Brain microvascular endothelial cell (primary cell): ENCODE results near the gene OPRL1.

Experiments
- DNase-seq: peaks from one replicate; pipeline ENCODE4 v3.0.0-alpha.2; 2020
- H3K27ac ChIP-seq: fragments of 250-450 bp; sonication (Bioruptor Pico); 2 replicates; pipeline ENCODE4 v1.5.1; 2020; ENCODE audit warnings: mild to moderate bottlenecking, moderate library complexity
- H3K27me3 ChIP-seq: fragments of 250-450 bp; sonication (Bioruptor Pico); replicated peaks from 2 replicates; pipeline ENCODE4 v1.5.1; 2020; ENCODE audit warnings: mild to moderate bottlenecking
- H3K36me3 ChIP-seq: fragments of 250-450 bp; sonication (Bioruptor Pico); replicated peaks from 2 replicates; pipeline ENCODE4 v1.5.1; 2020; ENCODE audit warnings: mild to moderate bottlenecking
- H3K4me3 ChIP-seq: 2 replicates; pipeline ENCODE4 v1.5.1; 2011; ENCODE audit warnings: low read depth, mild to moderate bottlenecking, control low read depth, low read length, moderate library complexity
- CTCF ChIP-seq: IDR thresholded peaks from 2 replicates; pipeline ENCODE4 v1.5.1; 2011; ENCODE audit warnings: low read depth, mild to moderate bottlenecking, moderate library complexity, low read length, control low read depth, inconsistent platforms; ENCODE audit errors: missing control alignments
- in situ Hi-C: cut with HindIII; loops from 2 replicates; pipeline ENCODE4 v1.10.0; 2017; ENCODE audit warnings: low sequenced_read_pairs, low pct_ligation_motif_present

OPRL1 gene

GRCh38 chr20:64051033-64051452 is 28.8 kb upstream of the OPRL1 start:
- in situ Hi-C loops = no loop called here
- H3K4me3 ChIP-seq = no peak overlapping the region
- H3K36me3 ChIP-seq = no peaks in the 10 kb centered on the region
- no peak overlapping the region for H3K27ac ChIP-seq
- no peak for TF ChIP-seq CTCF
- peaks cover 18% of the 10 kb centered on the region for H3K27me3 ChIP-seq
- no peak for DNase-seq

DNA sequence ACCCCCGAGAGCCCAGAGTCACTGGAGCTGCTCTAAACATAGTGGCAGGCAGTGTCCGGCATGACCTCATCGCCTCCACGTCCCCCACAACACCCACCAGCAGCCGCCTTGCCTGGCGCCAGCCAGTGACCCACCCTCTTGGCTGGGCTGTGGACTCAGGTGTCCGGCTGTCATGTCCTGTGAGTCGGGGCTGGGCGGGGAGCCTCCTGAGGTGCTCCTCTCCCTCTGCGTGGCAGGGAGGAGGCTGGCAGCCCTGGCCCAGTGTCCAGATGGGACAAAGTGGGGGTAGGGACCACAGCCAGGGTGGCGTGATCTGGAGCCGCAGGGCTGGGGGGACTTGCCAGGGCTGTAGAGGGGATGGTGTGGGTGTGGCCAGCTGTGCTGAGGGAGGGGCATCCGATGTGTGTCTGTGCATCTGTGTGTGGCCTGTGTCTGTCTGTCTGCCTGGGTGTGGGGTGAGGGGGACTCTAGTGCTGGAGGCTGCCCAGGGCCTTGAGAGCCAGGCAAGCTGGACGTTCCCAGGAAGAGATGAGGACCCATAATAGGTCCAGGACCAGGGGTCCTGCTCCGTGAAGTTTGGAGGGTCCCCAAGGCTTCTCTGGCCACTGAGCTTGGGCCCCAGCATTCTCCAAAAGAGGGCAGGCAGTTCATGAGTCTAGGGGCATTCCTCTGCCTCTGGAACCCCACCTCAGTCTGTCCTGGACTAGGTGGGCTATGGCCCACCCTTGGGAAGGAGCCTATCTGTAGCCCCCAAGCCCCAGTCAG is 28.1 kb upstream of the OPRL1 start:
- no peak overlapping the region for H3K4me3 ChIP-seq
- no peak for DNase-seq
- H3K27me3 ChIP-seq = peaks cover 13% of the 10 kb centered on the region
- in situ Hi-C loops = no loop called here
- no peak for TF ChIP-seq CTCF
- no peak overlapping the region for H3K27ac ChIP-seq
- no peaks in the 10 kb centered on the region for H3K36me3 ChIP-seq

DNA sequence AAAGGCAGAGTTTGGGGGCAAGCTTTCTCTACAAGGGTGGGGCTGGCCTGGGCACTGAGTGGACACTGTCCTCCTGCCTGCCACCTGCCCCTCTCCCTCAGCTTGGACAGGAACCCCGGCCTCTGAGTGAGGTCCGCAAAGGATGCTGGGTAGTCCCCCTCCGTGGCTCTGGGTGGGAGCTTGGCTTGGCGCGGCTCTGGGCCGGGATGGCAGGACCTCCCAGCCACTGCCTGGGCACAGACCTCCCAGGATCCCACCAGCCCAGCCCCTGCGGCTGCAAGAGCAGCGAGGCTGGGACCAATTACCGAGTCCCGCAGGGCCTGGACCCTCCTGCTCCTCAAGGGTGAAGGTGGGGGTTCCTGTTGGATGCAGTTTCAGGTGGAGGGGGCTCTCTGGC is 27.6 kb upstream of the OPRL1 start:
- no peak for TF ChIP-seq CTCF
- H3K27me3 ChIP-seq = peaks cover 13% of the 10 kb centered on the region
- DNase-seq = no peak
- H3K27ac ChIP-seq = no peak overlapping the region
- H3K36me3 ChIP-seq = no peaks in the 10 kb centered on the region
- H3K4me3 ChIP-seq = no peak overlapping the region
- in situ Hi-C loops = no loop called here

DNA sequence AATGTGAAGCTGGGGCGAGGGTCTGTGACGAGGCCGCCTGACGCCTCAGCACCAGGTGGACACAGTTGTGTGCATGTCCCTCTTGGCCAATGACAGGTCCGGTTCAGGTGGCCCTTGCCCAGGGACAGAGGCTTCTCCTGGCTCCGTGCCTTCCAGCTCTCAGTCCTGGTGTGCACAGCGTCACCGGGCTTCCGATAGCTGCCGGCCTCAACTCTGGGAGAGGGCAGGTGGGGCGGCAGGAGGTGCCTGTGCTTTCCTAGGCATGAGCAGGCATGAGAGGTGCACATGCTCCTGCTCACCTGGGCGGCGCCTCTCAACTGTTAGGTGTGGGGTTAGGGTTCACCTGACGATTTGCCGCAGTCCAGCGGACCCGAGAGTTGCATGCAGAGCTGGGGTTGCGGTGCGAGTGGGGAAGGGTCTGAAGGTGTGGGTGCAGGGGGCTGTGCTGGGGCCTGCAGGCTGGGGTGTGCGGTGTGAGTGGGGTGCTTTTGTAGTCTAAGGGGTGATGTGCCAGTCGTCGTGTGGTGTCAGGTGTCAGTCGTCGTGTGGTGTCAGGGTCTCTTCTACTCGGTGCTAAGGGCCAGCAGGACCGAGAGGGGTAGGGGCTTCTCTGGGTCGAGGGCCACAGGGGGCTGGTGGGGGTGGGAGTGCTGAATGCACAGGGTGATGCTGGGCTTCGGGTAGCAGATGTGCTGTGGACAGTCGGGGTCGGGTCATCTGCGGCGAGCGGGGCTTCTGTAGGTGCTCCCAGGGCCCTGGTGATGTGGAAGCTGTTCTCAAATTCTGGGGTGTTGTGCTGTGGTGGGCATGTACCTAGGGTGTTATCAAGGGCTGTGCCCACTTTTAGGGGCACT is 26.7 kb upstream of the OPRL1 start:
- TF ChIP-seq CTCF = no peak
- H3K27me3 ChIP-seq = peaks cover 7% of the 10 kb centered on the region
- in situ Hi-C loops = no loop called here

DNA sequence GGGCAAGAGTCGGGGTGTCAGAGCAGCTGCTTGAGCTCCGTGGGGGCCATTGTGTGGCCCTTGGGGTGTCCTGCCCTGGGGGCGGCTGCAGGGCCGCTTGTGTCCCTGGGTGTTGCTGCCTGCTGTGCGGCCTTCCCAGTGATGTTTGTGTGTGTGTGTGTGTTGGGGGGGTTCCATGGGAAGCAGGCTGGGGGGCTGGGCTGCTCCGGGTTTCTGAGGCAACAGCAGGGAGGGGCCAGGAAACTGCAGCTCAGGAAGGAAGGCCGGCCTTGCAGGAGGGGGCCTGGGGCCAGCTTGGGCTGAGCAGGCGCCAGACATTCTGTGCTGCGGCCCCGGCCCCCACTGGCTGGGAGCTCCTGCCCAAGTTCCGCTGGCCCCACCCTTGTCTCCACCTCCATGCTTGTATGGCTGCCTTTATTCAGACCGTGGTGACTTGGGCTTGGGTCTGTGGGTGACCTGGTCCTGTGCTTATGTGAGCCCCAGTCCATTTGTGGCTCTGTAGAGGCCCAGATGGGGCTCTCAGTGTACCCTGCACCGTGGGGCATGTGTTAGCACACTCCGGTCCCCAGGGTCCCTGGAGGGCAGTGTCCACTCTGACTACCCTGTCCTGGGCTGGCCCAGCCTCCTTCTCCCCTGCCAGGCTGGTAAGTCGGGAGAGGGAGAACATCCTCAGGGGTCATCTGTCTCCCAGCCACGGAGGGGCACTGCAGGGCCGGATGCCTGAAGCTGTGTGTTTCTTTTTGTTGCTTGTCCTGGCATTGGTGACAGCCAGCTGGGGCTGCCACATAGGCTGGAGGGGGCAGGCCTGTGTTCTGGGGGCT is 25.8 kb upstream of the OPRL1 start:
- TF ChIP-seq CTCF = peak; percentile 54
- H3K36me3 ChIP-seq = no peaks in the 10 kb centered on the region
- H3K27ac ChIP-seq = no peak overlapping the region
- in situ Hi-C loops = no loop called here
- H3K4me3 ChIP-seq = no peak overlapping the region
- peaks cover 2% of the 10 kb centered on the region for H3K27me3 ChIP-seq
- DNase-seq = no peak

More for the DNA sequence above, 26.7 kb upstream of the OPRL1 start:
- DNase-seq = no peak
- H3K36me3 ChIP-seq = no peaks in the 10 kb centered on the region
- no peak overlapping the region for H3K4me3 ChIP-seq
- H3K27ac ChIP-seq = no peak overlapping the region
